HepG2 (cell line): ENCODE measurements around the gene CDHR1. TPM values are rescaled to one million over a fixed set of nuclear protein-coding genes. Genes with fewer than 3 reads are reported as not detected.
A peak's percentile ranks its signal among the peaks of the same experiment; 100 is the strongest.

Experiments
- GATAD2A ChIP-seq: IDR thresholded peaks from 2 replicates; pipeline ENCODE4 v1.6.1; 2016
- HDAC1 ChIP-seq: sonication (generic); formaldehyde crosslinking; IDR thresholded peaks from 2 replicates; pipeline ENCODE4 v1.5.1; 2020; ENCODE audit warnings: mild to moderate bottlenecking, missing genetic modification reagents
- HDAC2 ChIP-seq: sonication (generic); formaldehyde crosslinking; IDR thresholded peaks from 2 replicates; pipeline ENCODE4 v1.4.0; 2020; ENCODE audit warnings: missing genetic modification reagents
- KLF13 ChIP-seq: sonication (generic); formaldehyde crosslinking; IDR thresholded peaks from 2 replicates; pipeline ENCODE4 v1.4.0; 2020; ENCODE audit warnings: mild to moderate bottlenecking, missing genetic modification reagents
- MAX ChIP-seq: IDR thresholded peaks from 2 replicates; pipeline ENCODE4 v1.6.1; 2012; ENCODE audit warnings: inconsistent platforms
- MYC ChIP-seq: sonication (generic); formaldehyde crosslinking; IDR thresholded peaks from 2 replicates; pipeline ENCODE4 v1.9.0; 2021; ENCODE audit warnings: missing genetic modification reagents, borderline replicate concordance
- NONO ChIP-seq, 2 experiments: fragments of 450-650 bp in 1 of 2; sonication (generic) in 1 of 2; formaldehyde crosslinking in 1 of 2; IDR thresholded peaks in 1 of 2; conservative IDR thresholded peaks in 1 of 2; 2 replicates each; pipeline versions ENCODE4 v1.6.1 to v1.8.0; 2017 to 2022; ENCODE audit warnings: mild to moderate bottlenecking in 1 of 2, missing genetic modification reagents in 1 of 2, moderate library complexity in 1 of 2
- PAXIP1 ChIP-seq: sonication (generic); formaldehyde crosslinking; conservative IDR thresholded peaks from 2 replicates; pipeline ENCODE4 v1.4.0; 2020; ENCODE audit warnings: mild to moderate bottlenecking, missing genetic modification reagents, moderate library complexity
- PHF21A ChIP-seq: sonication (generic); formaldehyde crosslinking; IDR thresholded peaks from 2 replicates; pipeline ENCODE4 v1.5.0; 2020; ENCODE audit warnings: mild to moderate bottlenecking, missing genetic modification reagents
- PHF8 ChIP-seq: sonication (generic); formaldehyde crosslinking; IDR thresholded peaks from 2 replicates; pipeline ENCODE4 v1.5.0; 2020; ENCODE audit warnings: missing genetic modification reagents
- SOX6 ChIP-seq, 2 experiments: fragments of 450-650 bp in 1 of 2; sonication (generic) in 1 of 2; formaldehyde crosslinking in 1 of 2; IDR thresholded peaks; 2 replicates each; pipeline versions ENCODE4 v1.4.0 to v1.6.1; 2017 to 2020; ENCODE audit warnings: antibody characterized with exemption in 1 of 2, mild to moderate bottlenecking in 1 of 2, missing genetic modification reagents in 1 of 2
- UBTF ChIP-seq: sonication (generic); formaldehyde crosslinking; IDR thresholded peaks from 2 replicates; pipeline ENCODE4 v1.4.0; 2020; ENCODE audit warnings: mild to moderate bottlenecking, missing genetic modification reagents
- ZBTB7B ChIP-seq: sonication (generic); formaldehyde crosslinking; IDR thresholded peaks from 2 replicates; pipeline ENCODE4 v1.4.0; 2020; ENCODE audit warnings: missing genetic modification reagents
- ZNF20 ChIP-seq: sonication (generic); formaldehyde crosslinking; IDR thresholded peaks from 2 replicates; pipeline ENCODE4 v1.4.0; 2020; ENCODE audit warnings: mild to moderate bottlenecking, moderate library complexity, missing genetic modification reagents
- ZNF644 ChIP-seq: IDR thresholded peaks from 2 replicates; pipeline ENCODE4 v1.6.1; 2016; ENCODE audit warnings: low read depth
- polyA plus RNA-seq, 8 experiments: library from polyadenylated mRNA; depleted of rRNA in 3 of 8; stranded (reverse) in 7 of 8; unstranded in 1 of 8; fragments of >200 nt; fragmentation: Illumina TruSeq in 4 of 8; extraction: Trizol in 4 of 8; gene quantifications; 2 replicates each; pipeline versions ENCODE4 v1.2.1 to v1.2.3, GENCODE V29; 2011 to 2016; ENCODE audit warnings: low read depth in 4 of 8, missing spikeins in 1 of 8, mixed read lengths in 1 of 8; ENCODE audit not compliant: insufficient read depth in 1 of 8
- total RNA-seq, 5 experiments: library from RNA; depleted of rRNA; stranded (reverse); fragments of >200 nt; fragmentation: Illumina TruSeq; extraction: Trizol; gene quantifications; 2 replicates each; pipeline ENCODE4 v1.2.3, GENCODE V29; 2016; ENCODE audit warnings: low read depth in 1 of 5
- TF ChIP-seq, protein P1 (sequence below): sonication (generic); formaldehyde crosslinking; IDR thresholded peaks from 2 replicates; pipeline ENCODE4 v1.5.0; 2020; ENCODE audit warnings: mild to moderate bottlenecking, missing genetic modification reagents, borderline replicate concordance
- TF ChIP-seq, protein P2 (sequence below): IDR thresholded peaks from 2 replicates; pipeline ENCODE4 v1.6.1; 2016; ENCODE audit warnings: missing biosample characterization, missing genetic modification reagents, low read depth

Gene CDHR1
- total and polyA plus RNA-seq, 2 of the 13 experiments (the other 11 are each of a cell fraction or from before 2014, with no cell fraction given): 0.04 to 0.09 TPM

GRCh38 chr10:84244651-84245270 is 50.4 kb downstream of the CDHR1 start, which contains the start of gene RGR (continued):
- TF ChIP-seq, protein P1, sequence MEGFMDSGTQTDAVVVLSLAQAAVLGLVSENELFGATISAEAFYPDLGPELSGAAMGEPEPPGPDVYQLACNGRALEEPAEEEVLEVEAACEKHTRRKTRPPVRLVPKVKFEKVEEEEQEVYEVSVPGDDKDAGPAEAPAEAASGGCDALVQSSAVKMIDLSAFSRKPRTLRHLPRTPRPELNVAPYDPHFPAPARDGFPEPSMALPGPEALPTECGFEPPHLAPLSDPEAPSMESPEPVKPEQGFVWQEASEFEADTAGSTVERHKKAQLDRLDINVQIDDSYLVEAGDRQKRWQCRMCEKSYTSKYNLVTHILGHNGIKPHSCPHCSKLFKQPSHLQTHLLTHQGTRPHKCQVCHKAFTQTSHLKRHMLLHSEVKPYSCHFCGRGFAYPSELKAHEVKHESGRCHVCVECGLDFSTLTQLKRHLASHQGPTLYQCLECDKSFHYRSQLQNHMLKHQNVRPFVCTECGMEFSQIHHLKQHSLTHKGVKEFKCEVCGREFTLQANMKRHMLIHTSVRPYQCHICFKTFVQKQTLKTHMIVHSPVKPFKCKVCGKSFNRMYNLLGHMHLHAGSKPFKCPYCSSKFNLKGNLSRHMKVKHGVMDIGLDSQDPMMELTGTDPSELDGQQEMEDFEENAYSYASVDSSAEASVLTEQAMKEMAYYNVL (CRISPR knock-in tag): peak; percentile 38; the same call in 1 of the 2 replicates
- TF ChIP-seq PAXIP1: 0 out of 2 replicates have a peak, but pooled peaks have one; percentile 22
- TF ChIP-seq NONO (IDR thresholded peaks at IDR 0.05): no peak
- peak; percentile 55; the same call in 1 of the 2 replicates for TF ChIP-seq NONO (CRISPR knock-in tag; conservative IDR thresholded peaks at IDR 0.05)
- TF ChIP-seq PHF21A (CRISPR knock-in tag): peak; percentile 49; the same call in 1 of the 2 replicates
- TF ChIP-seq HDAC2 (CRISPR knock-in tag): peak; percentile 20; the same call in 1 of the 2 replicates
- 0 out of 2 replicates have a peak, but pooled peaks have one; percentile 33 for TF ChIP-seq HDAC1 (CRISPR knock-in tag)
- 0 out of 2 replicates have a peak, but pooled peaks have one; percentile 19 for TF ChIP-seq PHF8
- no peak for TF ChIP-seq SOX6 (IDR thresholded peaks at IDR 0.05)
- peak; percentile 57 for TF ChIP-seq SOX6 (CRISPR knock-in tag; IDR thresholded peaks at IDR 0.05)
- TF ChIP-seq KLF13 (CRISPR knock-in tag): no peak
- TF ChIP-seq, protein P2, sequence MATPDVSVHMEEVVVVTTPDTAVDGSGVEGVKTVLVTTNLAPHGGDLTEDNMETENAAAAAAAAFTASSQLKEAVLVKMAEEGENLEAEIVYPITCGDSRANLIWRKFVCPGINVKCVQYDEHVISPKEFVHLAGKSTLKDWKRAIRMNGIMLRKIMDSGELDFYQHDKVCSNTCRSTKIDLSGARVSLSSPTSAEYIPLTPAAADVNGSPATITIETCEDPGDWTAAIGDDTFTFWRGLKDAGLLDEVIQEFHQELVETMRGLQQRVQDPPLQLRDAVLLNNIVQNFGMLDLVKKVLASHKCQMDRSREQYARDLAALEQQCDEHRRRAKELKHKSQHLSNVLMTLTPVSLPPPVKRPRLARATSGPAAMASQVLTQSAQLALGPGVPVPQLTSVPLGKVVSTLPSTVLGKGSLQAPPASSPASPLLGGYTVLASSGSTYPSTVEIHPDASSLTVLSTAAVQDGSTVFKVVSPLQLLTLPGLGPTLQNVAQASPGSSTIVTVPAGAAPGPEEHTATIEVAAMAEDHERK (CRISPR knock-in tag): no peak
- TF ChIP-seq ZNF20 (CRISPR knock-in tag): no peak
- TF ChIP-seq UBTF (CRISPR knock-in tag): 0 out of 2 replicates have a peak, but pooled peaks have one; percentile 22
- TF ChIP-seq ZBTB7B (CRISPR knock-in tag): 0 out of 2 replicates have a peak, but pooled peaks have one; percentile 30
- TF ChIP-seq GATAD2A (CRISPR knock-in tag): 0 out of 2 replicates have a peak, but pooled peaks have one; percentile 14
- peak; percentile 60; the same call in 1 of the 2 replicates for TF ChIP-seq MYC (CRISPR knock-in tag)
- peak; percentile 82 for TF ChIP-seq MAX
- TF ChIP-seq ZNF644: peak; percentile 84; the same call in 1 of the 2 replicates
